Transverse colon (tissue), 4 donors: ENCODE results near the gene TMPRSS11B. TPM values are rescaled to one million over a fixed set of nuclear protein-coding genes. Genes with fewer than 3 reads are reported as not detected.

Source experiments
- DNase-seq: peaks from one replicate; pipeline ENCODE4 v3.0.0-alpha.2; 2019
- H3K27ac ChIP-seq, 4 donors: fragments of 200-600 bp; sonication (generic); 2 replicates each; pipeline ENCODE4 v1.5.1; 2016 to 2018; ENCODE audit warnings: inconsistent platforms in 4 of 4
- H3K27me3 ChIP-seq: fragments of 200-600 bp; sonication (generic); 2 replicates; pipeline ENCODE4 v1.5.1; 2017; ENCODE audit warnings: inconsistent platforms
- H3K36me3 ChIP-seq, 4 donors: fragments of 200-600 bp; sonication (generic); 2 replicates each; pipeline ENCODE4 v1.5.1; 2017 to 2019; ENCODE audit warnings: inconsistent platforms in 4 of 4
- H3K4me1 ChIP-seq, 4 donors: fragments of 200-600 bp; sonication (generic); 2 replicates each; pipeline ENCODE4 v1.5.1; 2017 to 2020; ENCODE audit warnings: inconsistent platforms in 4 of 4
- H3K4me3 ChIP-seq, 4 donors: fragments of 200-600 bp; sonication (generic); 1 replicate in 1 of 4; 2 replicates in 3 of 4; pipeline versions ENCODE4 v1.5.1 to v1.6.1; 2017 to 2019; ENCODE audit warnings: inconsistent platforms in 4 of 4
- H3K9me3 ChIP-seq, 2 donors: fragments of 200-600 bp; sonication (generic); 2 replicates each; pipeline ENCODE4 v1.5.1; 2017 to 2019; ENCODE audit warnings: inconsistent platforms in 2 of 2
- CTCF ChIP-seq, 5 experiments: fragments of 200-600 bp in 3 of 5; fragments of 450-650 bp in 2 of 5; sonication (generic) in 3 of 5; IDR thresholded peaks; 1 replicate in 2 of 5; 2 replicates in 3 of 5; pipeline ENCODE4 v1.5.1; 2016 to 2017; ENCODE audit warnings: antibody characterized with exemption in 5 of 5, inconsistent platforms in 3 of 5, mild to moderate bottlenecking in 2 of 5, moderate library complexity in 1 of 5
- EP300 ChIP-seq: sonication (generic); formaldehyde crosslinking; IDR thresholded peaks from one replicate; pipeline ENCODE4 v1.6.1; 2017; ENCODE audit warnings: antibody characterized with exemption, low read depth
- POLR2A ChIP-seq: fragments of 450-650 bp; IDR thresholded peaks from one replicate; pipeline ENCODE4 v1.6.1; 2016; ENCODE audit warnings: antibody characterized with exemption, mild to moderate bottlenecking, moderate library complexity
- POLR2AphosphoS5 ChIP-seq, 3 donors: sonication (generic); formaldehyde crosslinking; IDR thresholded peaks; one replicate each; pipeline ENCODE4 v1.6.1; 2016; ENCODE audit warnings: antibody characterized with exemption in 3 of 3
- WGBS, 2 donors: methylation state at CpG; one replicate each; pipeline ENCODE4 v1.1.5; 2018; ENCODE audit warnings: low coverage in 1 of 2; 5-methylcytosine and 5-hydroxymethylcytosine counted together
- in situ Hi-C, 4 donors: fragments of 200-750 bp; cut with MboI; loops; one replicate each; pipeline versions ENCODE4 v1.15.0 to v1.15.1; 2017; ENCODE audit warnings: low sequenced_read_pairs in 3 of 4, low pct_ligation_motif_present in 1 of 4, low pct_unique_long_range_greater_than_20kb in 1 of 4
- intact Hi-C: fragments of 100-400 bp; cut with DNase I; formaldehyde crosslinking; loops from one replicate; pipeline ENCODE4 v1.15.1; 2023; ENCODE audit warnings: low total_unique reads
- total RNA-seq, 4 donors: library from RNA; depleted of rRNA; stranded (reverse); fragments of >200 nt; gene quantifications; one replicate each; pipeline ENCODE4 v1.1.0, GENCODE V29; 2016

Gene TMPRSS11B, protein sequence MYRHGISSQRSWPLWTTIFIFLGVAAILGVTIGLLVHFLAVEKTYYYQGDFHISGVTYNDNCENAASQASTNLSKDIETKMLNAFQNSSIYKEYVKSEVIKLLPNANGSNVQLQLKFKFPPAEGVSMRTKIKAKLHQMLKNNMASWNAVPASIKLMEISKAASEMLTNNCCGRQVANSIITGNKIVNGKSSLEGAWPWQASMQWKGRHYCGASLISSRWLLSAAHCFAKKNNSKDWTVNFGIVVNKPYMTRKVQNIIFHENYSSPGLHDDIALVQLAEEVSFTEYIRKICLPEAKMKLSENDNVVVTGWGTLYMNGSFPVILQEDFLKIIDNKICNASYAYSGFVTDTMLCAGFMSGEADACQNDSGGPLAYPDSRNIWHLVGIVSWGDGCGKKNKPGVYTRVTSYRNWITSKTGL
- not detected for total RNA-seq

DNA sequence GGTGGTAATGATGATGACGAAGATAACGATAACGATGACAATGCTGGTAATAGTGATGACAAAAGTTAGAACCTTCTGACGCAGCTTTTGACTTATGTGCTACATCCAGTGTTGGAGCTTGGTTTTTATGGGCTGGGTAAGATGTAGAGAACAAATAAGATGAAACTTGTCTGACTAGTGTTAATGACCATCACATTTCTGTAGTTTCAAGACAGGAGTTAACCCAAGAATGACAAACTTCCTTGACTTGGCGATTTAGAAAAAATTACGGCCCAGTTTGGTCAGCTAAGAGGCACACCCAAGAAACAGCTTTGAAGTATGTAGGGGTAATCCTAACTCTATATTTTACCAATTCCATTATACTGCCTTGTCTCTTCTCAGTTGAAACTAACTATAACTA lies at the start of gene TMPRSS11B:
Gene TMPRSS11B (minus strand): TSS at position 101 of the 400 bp plus-strand sequence. CDS start 136 bp downstream, outside the sequence.
- H3K4me1 ChIP-seq: no peaks in the 10 kb centered on the region
- DNase-seq: no peak
- in situ Hi-C loops (no loop called here), intact Hi-C loops (no loop called here)
- H3K9me3 ChIP-seq: no peaks in the 10 kb centered on the region
- WGBS, 2 donors: 89 to 94% methylated on average over 6 of the region's 6 CpGs
- H3K27ac ChIP-seq: no peak within 1 kb of the TSS
- H3K36me3 ChIP-seq: no peaks in the 10 kb centered on the region
- H3K4me3 ChIP-seq: no peak within 1 kb of the TSS
- H3K27me3 ChIP-seq: no peaks in the 10 kb centered on the region
- TF ChIP-seq EP300 (no peak), CTCF (IDR thresholded peaks at IDR 0.05) (no peak)

GRCh38 chr4:68291256-68291655 lies 45.8 kb upstream of the TMPRSS11B start:
- Histone ChIP-seq H3K27ac (no peak overlapping the region), H3K36me3 (no peaks in the 10 kb centered on the region), H3K27me3 (no peaks in the 10 kb centered on the region), H3K4me3 (no peak overlapping the region), H3K9me3 (no peaks in the 10 kb centered on the region), H3K4me1 (no peaks in the 10 kb centered on the region)
- in situ Hi-C loops: no loop called here
- no peak for DNase-seq
- no peak for TF ChIP-seq POLR2A
- no peak for TF ChIP-seq EP300
- WGBS, 2 donors: 96% methylated on average over 1 of the region's 1 CpG; no CpG with 5 or more reads in 1 of the 2 donors
- intact Hi-C loops: no loop called here

- Histone ChIP-seq H3K4me3 (no peak overlapping the region), H3K27me3 (no peaks in the 10 kb centered on the region), H3K27ac (no peak overlapping the region), H3K9me3 (no peaks in the 10 kb centered on the region), H3K36me3 (no peaks in the 10 kb centered on the region), H3K4me1 (peaks cover 0 to 3% (median 0%) of the 10 kb centered on the region in 4 donors)
- WGBS, 2 donors: 71 to 100% methylated on average over 1 to 2 of the region's 2 CpGs
- TF ChIP-seq EP300 (no peak), POLR2AphosphoS5 (IDR thresholded peaks at IDR 0.05) (no peak), CTCF (IDR thresholded peaks at IDR 0.05) (no peak), POLR2A (no peak)
- in situ Hi-C loops (no loop called here), intact Hi-C loops (no loop called here)
- no peak for DNase-seq
These were observed 42.9 kb upstream of the TMPRSS11B start for GRCh38 chr4:68288393-68288740.

DNA sequence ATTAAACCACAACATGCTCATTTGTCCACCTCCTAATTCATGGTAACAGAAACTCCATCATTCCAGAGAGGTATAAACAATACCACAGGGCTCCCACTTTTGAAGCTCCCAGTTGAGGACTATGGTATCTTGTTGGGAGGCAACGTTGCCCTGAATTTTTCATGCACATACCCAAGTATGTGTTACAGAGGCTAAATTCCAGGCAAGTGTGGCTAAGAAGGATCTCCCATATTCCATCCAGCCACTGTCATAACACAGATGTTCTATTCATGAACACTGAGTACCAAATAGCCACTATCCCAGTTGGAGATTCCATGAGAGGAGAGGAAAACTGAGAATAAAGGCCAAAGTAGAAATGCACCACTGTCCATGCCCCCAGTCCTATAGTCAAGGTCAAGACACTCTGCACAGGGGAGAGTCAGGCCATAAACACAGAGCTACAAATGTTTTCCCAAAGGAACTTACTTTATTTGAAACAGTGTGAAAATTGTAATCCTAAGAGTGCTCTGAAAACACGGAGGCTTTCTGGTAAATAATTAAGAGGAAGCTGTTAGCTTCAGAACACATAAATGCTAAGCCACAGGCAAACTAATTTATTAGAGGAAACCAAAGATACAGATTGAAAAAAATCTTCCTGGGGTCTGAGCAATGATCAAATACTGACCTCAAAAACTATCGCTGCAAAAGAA lies 42.4 kb upstream of the TMPRSS11B start:
- TF ChIP-seq EP300 (no peak), CTCF (IDR thresholded peaks at IDR 0.05) (no peak), POLR2AphosphoS5 (IDR thresholded peaks at IDR 0.05) (no peak), POLR2A (no peak)
- H3K27ac ChIP-seq: no peak overlapping the region
- no peak for DNase-seq
- H3K9me3 ChIP-seq: no peaks in the 10 kb centered on the region
- no peaks in the 10 kb centered on the region for H3K27me3 ChIP-seq
- peaks cover 0 to 6% (median 1%) of the 10 kb centered on the region in 4 donors for H3K4me1 ChIP-seq
- 23 to 58% methylated on average over 2 to 3 of the region's 3 CpGs for WGBS, 2 donors
- in situ Hi-C loops: no loop called here
- no peaks in the 10 kb centered on the region for H3K36me3 ChIP-seq
- H3K4me3 ChIP-seq: no peak overlapping the region
- intact Hi-C loops: no loop called here
